ENCODE measurements around the gene ENPP7. TPM values are rescaled to one million over a fixed set of nuclear protein-coding genes. Genes with fewer than 3 reads are reported as not detected.

Gene ENPP7
- total and polyA plus RNA-seq, 7 experiments from 2014 or later: 0.12 TPM; not detected in 6

GRCh38 chr17:79741751-79742588 lies 11.2 kb downstream of the ENPP7 start:
- POLR2A ChIA-PET: interaction anchor here (1.7 kb wide), 1 partner anchor 63 kb away, joined by 4 read pairs; no protein-coding TSS in a partner anchor

GRCh38 chr17:79742589-79742918 lies 11.8 kb downstream of the ENPP7 start:
- H3K27me3 Mint-ChIP-seq: peaks cover 22 to 44% (median 37%) of the 10 kb centered on the region in 5 donors

More at GRCh38 chr17:79741751-79742588, 11.2 kb downstream of the ENPP7 start:
- peaks cover 0 to 24% (median 15%) of the 10 kb centered on the region in 7 donors for H3K4me1 Mint-ChIP-seq
- H3K27ac Mint-ChIP-seq: peak overlapping the region in 2 of 9 donors; percentile 43 to 76
- H3K4me3 ChIP-seq (ENCODE audit: low read length): no peak overlapping the region
- peak; percentile 66 for ATAC-seq
- no peaks in the 10 kb centered on the region for H3K9me3 Mint-ChIP-seq
- peaks cover 6 to 21% of the 10 kb centered on the region in 2 donors for H3K4me1 ChIP-seq (ENCODE audit: control insufficient read depth in 2 of 2, insufficient read depth in 2 of 2, low read length in 2 of 2)
- H3K4me3 Mint-ChIP-seq: peak overlapping the region in 1 of 10 donors; percentile 16
- no peaks in the 10 kb centered on the region for H3K36me3 Mint-ChIP-seq
- CTCF ChIA-PET: interaction anchor here (0.6 to 1.9 kb wide), 5 partner anchors 14 to 256 kb away, joined by 3 to 11 read pairs (median 3); no protein-coding TSS in a partner anchor
- DNase-seq: peak; percentile 50 to 85 (median 73)
- H3K36me3 ChIP-seq (ENCODE audit: control insufficient read depth in 2 of 3, insufficient read depth in 3 of 3, low read length in 3 of 3): no peaks in the 10 kb centered on the region
- intact Hi-C loops (cut with micrococcal nuclease): loop anchor here (1.0 to 10.0 kb wide), 4 partner anchors 174 to 251 kb away; no protein-coding TSS in a partner anchor
- no peak overlapping the region for H3K27ac ChIP-seq (ENCODE audit: low read depth, low read length)
- peaks cover 18 to 40% (median 34%) of the 10 kb centered on the region in 5 donors for H3K27me3 Mint-ChIP-seq
- peaks cover 0 to 7% of the 10 kb centered on the region in 2 donors for H3K27me3 ChIP-seq (ENCODE audit: control insufficient read depth in 2 of 2, insufficient read depth in 2 of 2, low read length in 2 of 2)
- no peaks in the 10 kb centered on the region for H3K9me3 ChIP-seq (ENCODE audit: control insufficient read depth in 2 of 3, low read length in 3 of 3)

GRCh38 chr17:79742951-79743476 lies 12.3 kb downstream of the ENPP7 start:
- H3K9me3 ChIP-seq (ENCODE audit: control insufficient read depth in 2 of 3, low read length in 3 of 3): no peaks in the 10 kb centered on the region
- peaks cover 6 to 31% of the 10 kb centered on the region in 2 donors for H3K4me1 ChIP-seq (ENCODE audit: control insufficient read depth in 2 of 2, insufficient read depth in 2 of 2, low read length in 2 of 2)
- Mint-ChIP-seq H3K9me3 (no peaks in the 10 kb centered on the region), H3K27me3 (peaks cover 27 to 48% (median 37%) of the 10 kb centered on the region in 5 donors), H3K4me3 (no peak overlapping the region), H3K4me1 (peaks cover 0 to 28% (median 23%) of the 10 kb centered on the region in 7 donors), H3K27ac (no peak overlapping the region), H3K36me3 (no peaks in the 10 kb centered on the region)
- peaks cover 0 to 14% of the 10 kb centered on the region in 2 donors for H3K27me3 ChIP-seq (ENCODE audit: control insufficient read depth in 2 of 2, insufficient read depth in 2 of 2, low read length in 2 of 2)
- H3K36me3 ChIP-seq (ENCODE audit: control insufficient read depth in 2 of 3, insufficient read depth in 3 of 3, low read length in 3 of 3): no peaks in the 10 kb centered on the region
- no peak for DNase-seq
- no peak overlapping the region for H3K4me3 ChIP-seq (ENCODE audit: low read length)
- CTCF ChIA-PET: interaction anchor here (1.2 kb wide), 1 partner anchor 228 kb away, joined by 5 read pairs; no protein-coding TSS in a partner anchor
- POLR2A ChIA-PET: no interaction called here
- intact Hi-C loops (cut with micrococcal nuclease): loop anchor here (1.0 to 10.0 kb wide), 4 partner anchors 173 to 250 kb away; no protein-coding TSS in a partner anchor
- H3K27ac ChIP-seq (ENCODE audit: low read depth, low read length): no peak overlapping the region
- no peak for ATAC-seq

More at GRCh38 chr17:79742589-79742918, 11.8 kb downstream of the ENPP7 start:
- Mint-ChIP-seq H3K27ac (peak overlapping the region in 1 of 9 donors; percentile 46), H3K4me3 (no peak overlapping the region), H3K36me3 (no peaks in the 10 kb centered on the region), H3K9me3 (no peaks in the 10 kb centered on the region), H3K4me1 (peaks cover 0 to 28% (median 19%) of the 10 kb centered on the region in 7 donors)
- intact Hi-C loops (cut with micrococcal nuclease): loop anchor here (1.0 to 10.0 kb wide), 4 partner anchors 174 to 250 kb away; no protein-coding TSS in a partner anchor
- ATAC-seq (no peak), DNase-seq (no peak)
- Histone ChIP-seq H3K4me3 (ENCODE audit: low read length) (no peak overlapping the region), H3K27me3 (ENCODE audit: control insufficient read depth in 2 of 2, insufficient read depth in 2 of 2, low read length in 2 of 2) (peaks cover 0 to 11% of the 10 kb centered on the region in 2 donors), H3K9me3 (ENCODE audit: control insufficient read depth in 2 of 3, low read length in 3 of 3) (no peaks in the 10 kb centered on the region), H3K36me3 (ENCODE audit: control insufficient read depth in 2 of 3, insufficient read depth in 3 of 3, low read length in 3 of 3) (no peaks in the 10 kb centered on the region), H3K27ac (ENCODE audit: low read depth, low read length) (no peak overlapping the region), H3K4me1 (ENCODE audit: control insufficient read depth in 2 of 2, insufficient read depth in 2 of 2, low read length in 2 of 2) (peaks cover 6 to 26% of the 10 kb centered on the region in 2 donors)
- POLR2A ChIA-PET: no interaction called here
- CTCF ChIA-PET: interaction anchor here (1.2 to 1.9 kb wide), 2 partner anchors 228 to 251 kb away, joined by 5 to 11 read pairs; no protein-coding TSS in a partner anchor

GRCh38 chr17:79743614-79744013 lies 12.9 kb downstream of the ENPP7 start:
- H3K36me3 Mint-ChIP-seq: no peaks in the 10 kb centered on the region
- H3K27ac Mint-ChIP-seq: no peak overlapping the region
- peaks cover 0 to 28% (median 23%) of the 10 kb centered on the region in 7 donors for H3K4me1 Mint-ChIP-seq
- POLR2A ChIA-PET: no interaction called here
- Histone ChIP-seq H3K9me3 (ENCODE audit: control insufficient read depth in 2 of 3, low read length in 3 of 3) (no peaks in the 10 kb centered on the region), H3K27me3 (ENCODE audit: control insufficient read depth in 2 of 2, insufficient read depth in 2 of 2, low read length in 2 of 2) (peaks cover 0 to 14% of the 10 kb centered on the region in 2 donors), H3K4me1 (ENCODE audit: control insufficient read depth in 2 of 2, insufficient read depth in 2 of 2, low read length in 2 of 2) (peaks cover 6 to 32% of the 10 kb centered on the region in 2 donors), H3K36me3 (ENCODE audit: control insufficient read depth in 2 of 3, insufficient read depth in 3 of 3, low read length in 3 of 3) (no peaks in the 10 kb centered on the region), H3K4me3 (ENCODE audit: low read length) (no peak overlapping the region), H3K27ac (ENCODE audit: low read depth, low read length) (no peak overlapping the region)
- DNase-seq (no peak), ATAC-seq (no peak)
- CTCF ChIA-PET: interaction anchor here (0.9 to 1.2 kb wide), 2 partner anchors 40 to 247 kb away, joined by 3 to 4 read pairs; no protein-coding TSS in a partner anchor
- no peaks in the 10 kb centered on the region for H3K9me3 Mint-ChIP-seq
- H3K27me3 Mint-ChIP-seq: peaks cover 27 to 50% (median 34%) of the 10 kb centered on the region in 5 donors
- intact Hi-C loops (cut with micrococcal nuclease): loop anchor here in 1 of 2 donors (2.0 to 10.0 kb wide), 2 partner anchors 181 to 249 kb away; no protein-coding TSS in a partner anchor
- no peak overlapping the region for H3K4me3 Mint-ChIP-seq

- H3K4me1 Mint-ChIP-seq: peaks cover 0 to 28% (median 21%) of the 10 kb centered on the region in 7 donors
- peaks cover 0 to 19% of the 10 kb centered on the region in 2 donors for H3K27me3 ChIP-seq (ENCODE audit: control insufficient read depth in 2 of 2, insufficient read depth in 2 of 2, low read length in 2 of 2)
- H3K4me1 ChIP-seq (ENCODE audit: control insufficient read depth in 2 of 2, insufficient read depth in 2 of 2, low read length in 2 of 2): peaks cover 6 to 32% of the 10 kb centered on the region in 2 donors
- ChIA-PET POLR2A (interaction anchor here (0.6 to 1.2 kb wide), 6 partner anchors 11 to 709 kb away, joined by 3 to 7 read pairs (median 3); partner anchors contain the start of gene CBX4), CTCF (interaction anchor here (0.6 to 1.5 kb wide), 17 partner anchors 9 to 265 kb away, joined by 3 to 13 read pairs (median 3); no protein-coding TSS in a partner anchor)
- peaks cover 22 to 46% (median 26%) of the 10 kb centered on the region in 5 donors for H3K27me3 Mint-ChIP-seq
- H3K9me3 Mint-ChIP-seq: no peaks in the 10 kb centered on the region
- peak overlapping the region in 2 of 9 donors; percentile 70 to 76 for H3K27ac Mint-ChIP-seq
- DNase-seq (peak in 2 of 9 donors; percentile 9 to 29), ATAC-seq (no peak)
- H3K27ac ChIP-seq (ENCODE audit: low read depth, low read length): no peak overlapping the region
- H3K4me3 Mint-ChIP-seq: peak overlapping the region; percentile 27 to 72 (median 66)
- H3K36me3 Mint-ChIP-seq: no peaks in the 10 kb centered on the region
- H3K9me3 ChIP-seq (ENCODE audit: control insufficient read depth in 2 of 3, low read length in 3 of 3): no peaks in the 10 kb centered on the region
- H3K4me3 ChIP-seq (ENCODE audit: low read length): peak overlapping the region; percentile 8
- H3K36me3 ChIP-seq (ENCODE audit: control insufficient read depth in 2 of 3, insufficient read depth in 3 of 3, low read length in 3 of 3): no peaks in the 10 kb centered on the region
- intact Hi-C loops (cut with micrococcal nuclease): loop anchor here (1.0 to 10.0 kb wide), 10 partner anchors 31 to 246 kb away; partner anchors contain the start of genes CBX4 (in 1 of the 2) and CBX8 (in 1 of the 2)
These were observed 14.9 kb downstream of the ENPP7 start for GRCh38 chr17:79745641-79746105.

Data from naive thymus-derived CD4-positive, alpha-beta T cell (primary cell).